ENCODE measurements around the gene THADA.

The THADA gene

GRCh38 chr2:43425659-43426058 lies 170.2 kb downstream of the THADA start:
- Histone ChIP-seq H3K4me1 (ENCODE audit: control insufficient read depth, insufficient read depth, low read length, unreplicated experiment) (peaks cover 33% of the 10 kb centered on the region), H2AFZ (ENCODE audit: low read length, unreplicated experiment) (no peak overlapping the region), H3K36me3 (ENCODE audit: insufficient read depth, low read length) (no peaks in the 10 kb centered on the region), H3K4me3 (ENCODE audit: low read depth, low read length) (no peak overlapping the region), H3K79me2 (ENCODE audit: control insufficient read depth, insufficient read depth, low read length, unreplicated experiment) (no peaks in the 10 kb centered on the region), H3K27ac (ENCODE audit: low read depth, low read length) (peak overlapping the region; percentile 96), H3K27me3 (ENCODE audit: insufficient read depth, low read length) (no peaks in the 10 kb centered on the region)

- Histone ChIP-seq H3K36me3 (ENCODE audit: insufficient read depth, low read length) (no peaks in the 10 kb centered on the region), H3K79me2 (ENCODE audit: control insufficient read depth, insufficient read depth, low read length, unreplicated experiment) (no peaks in the 10 kb centered on the region), H3K4me3 (ENCODE audit: low read depth, low read length) (no peak overlapping the region), H3K27ac (ENCODE audit: low read depth, low read length) (peak overlapping the region; percentile 96), H3K27me3 (ENCODE audit: insufficient read depth, low read length) (no peaks in the 10 kb centered on the region), H3K4me1 (ENCODE audit: control insufficient read depth, insufficient read depth, low read length, unreplicated experiment) (peaks cover 31% of the 10 kb centered on the region), H2AFZ (ENCODE audit: low read length, unreplicated experiment) (no peak overlapping the region)
Measured at GRCh38 chr2:43424262-43425207, 171.3 kb downstream of the THADA start.

DNA sequence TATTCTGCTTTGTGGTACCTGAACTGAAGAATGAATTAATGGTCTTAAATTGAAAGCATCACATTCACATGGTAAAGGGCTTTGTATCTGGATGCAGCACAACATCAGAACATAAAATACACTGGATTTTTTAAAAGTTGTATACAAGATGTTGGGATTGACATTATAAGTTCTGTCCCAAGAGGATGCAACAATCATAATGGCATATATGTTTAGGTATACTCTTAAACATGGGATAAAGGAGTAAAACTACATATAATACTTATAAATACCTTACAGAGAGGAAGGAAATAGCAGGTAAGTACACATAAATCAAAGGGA lies 171.9 kb downstream of the THADA start:
- H3K4me1 ChIP-seq (ENCODE audit: control insufficient read depth, insufficient read depth, low read length, unreplicated experiment): peaks cover 31% of the 10 kb centered on the region
- no peaks in the 10 kb centered on the region for H3K36me3 ChIP-seq (ENCODE audit: insufficient read depth, low read length)
- H2AFZ ChIP-seq (ENCODE audit: low read length, unreplicated experiment): no peak overlapping the region
- no peak overlapping the region for H3K4me3 ChIP-seq (ENCODE audit: low read depth, low read length)
- H3K27ac ChIP-seq (ENCODE audit: low read depth, low read length): no peak overlapping the region
- H3K27me3 ChIP-seq (ENCODE audit: insufficient read depth, low read length): no peaks in the 10 kb centered on the region
- no peaks in the 10 kb centered on the region for H3K79me2 ChIP-seq (ENCODE audit: control insufficient read depth, insufficient read depth, low read length, unreplicated experiment)

GRCh38 chr2:43421194-43421593 lies 174.6 kb downstream of the THADA start:
- H3K79me2 ChIP-seq (ENCODE audit: control insufficient read depth, insufficient read depth, low read length, unreplicated experiment): no peaks in the 10 kb centered on the region
- H3K27ac ChIP-seq (ENCODE audit: low read depth, low read length): no peak overlapping the region
- peaks cover 25% of the 10 kb centered on the region for H3K4me1 ChIP-seq (ENCODE audit: control insufficient read depth, insufficient read depth, low read length, unreplicated experiment)

GRCh38 chr2:43420389-43420801 lies 175.4 kb downstream of the THADA start:
- Histone ChIP-seq H2AFZ (ENCODE audit: low read length, unreplicated experiment) (no peak overlapping the region), H3K79me2 (ENCODE audit: control insufficient read depth, insufficient read depth, low read length, unreplicated experiment) (no peaks in the 10 kb centered on the region), H3K4me3 (ENCODE audit: low read depth, low read length) (no peak overlapping the region), H3K27me3 (ENCODE audit: insufficient read depth, low read length) (no peaks in the 10 kb centered on the region), H3K36me3 (ENCODE audit: insufficient read depth, low read length) (no peaks in the 10 kb centered on the region), H3K27ac (ENCODE audit: low read depth, low read length) (no peak overlapping the region), H3K4me1 (ENCODE audit: control insufficient read depth, insufficient read depth, low read length, unreplicated experiment) (peaks cover 20% of the 10 kb centered on the region)

More at GRCh38 chr2:43421194-43421593, 174.6 kb downstream of the THADA start:
- no peaks in the 10 kb centered on the region for H3K36me3 ChIP-seq (ENCODE audit: insufficient read depth, low read length)
- no peak overlapping the region for H2AFZ ChIP-seq (ENCODE audit: low read length, unreplicated experiment)
- no peak overlapping the region for H3K4me3 ChIP-seq (ENCODE audit: low read depth, low read length)
- H3K27me3 ChIP-seq (ENCODE audit: insufficient read depth, low read length): no peaks in the 10 kb centered on the region

DNA sequence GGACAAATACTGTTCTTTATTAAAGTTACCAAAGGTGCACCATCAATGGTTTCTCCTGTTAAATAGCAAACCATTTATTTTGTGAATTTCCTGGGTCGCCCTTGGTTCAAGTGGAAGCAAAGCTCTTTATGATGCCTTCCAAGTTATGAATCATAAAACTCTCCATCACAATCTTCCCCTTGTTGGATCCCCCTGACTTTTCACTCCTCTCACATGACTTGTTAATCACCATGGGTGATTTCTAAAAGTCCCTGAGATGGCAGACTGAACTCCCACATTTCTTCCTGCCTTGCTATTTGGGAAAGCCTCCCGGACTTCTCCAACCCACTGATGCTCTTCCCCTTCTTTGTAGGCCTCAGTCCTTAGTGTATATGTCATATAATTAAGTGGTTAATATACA lies 176.0 kb downstream of the THADA start:
- no peak overlapping the region for H3K27ac ChIP-seq (ENCODE audit: low read depth, low read length)
- H3K4me1 ChIP-seq (ENCODE audit: control insufficient read depth, insufficient read depth, low read length, unreplicated experiment): peaks cover 16% of the 10 kb centered on the region
- H3K4me3 ChIP-seq (ENCODE audit: low read depth, low read length): no peak overlapping the region
- H3K27me3 ChIP-seq (ENCODE audit: insufficient read depth, low read length): no peaks in the 10 kb centered on the region
- no peaks in the 10 kb centered on the region for H3K79me2 ChIP-seq (ENCODE audit: control insufficient read depth, insufficient read depth, low read length, unreplicated experiment)
- no peaks in the 10 kb centered on the region for H3K36me3 ChIP-seq (ENCODE audit: insufficient read depth, low read length)
- H2AFZ ChIP-seq (ENCODE audit: low read length, unreplicated experiment): no peak overlapping the region

- H3K27ac ChIP-seq (ENCODE audit: low read depth, low read length): no peak overlapping the region
- no peaks in the 10 kb centered on the region for H3K36me3 ChIP-seq (ENCODE audit: insufficient read depth, low read length)
- H2AFZ ChIP-seq (ENCODE audit: low read length, unreplicated experiment): no peak overlapping the region
- H3K4me3 ChIP-seq (ENCODE audit: low read depth, low read length): no peak overlapping the region
- H3K79me2 ChIP-seq (ENCODE audit: control insufficient read depth, insufficient read depth, low read length, unreplicated experiment): no peaks in the 10 kb centered on the region
- no peaks in the 10 kb centered on the region for H3K27me3 ChIP-seq (ENCODE audit: insufficient read depth, low read length)
- H3K4me1 ChIP-seq (ENCODE audit: control insufficient read depth, insufficient read depth, low read length, unreplicated experiment): peaks cover 10% of the 10 kb centered on the region
Measured at GRCh38 chr2:43419243-43419642, 176.6 kb downstream of the THADA start.

DNA sequence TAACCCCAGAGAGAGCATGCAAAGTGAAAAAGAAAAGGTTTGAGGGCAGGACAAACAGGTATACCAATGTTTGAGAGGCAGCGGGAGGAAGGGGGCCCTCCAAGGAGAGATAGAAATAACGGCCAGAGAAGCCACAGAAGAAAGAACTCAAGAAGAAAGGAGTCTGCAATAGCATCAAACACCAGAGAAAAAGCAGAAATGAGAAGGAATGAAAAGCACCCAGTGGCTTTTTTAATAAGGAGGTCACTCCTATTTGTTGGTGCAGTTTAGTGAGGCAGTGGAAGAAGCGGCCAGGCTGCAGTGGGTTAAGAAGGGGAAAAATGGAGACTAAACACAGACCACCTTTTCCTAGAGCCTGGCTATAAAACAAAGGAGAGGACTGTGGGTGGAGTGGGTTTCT lies 177.2 kb downstream of the THADA start:
- H3K27ac ChIP-seq (ENCODE audit: low read depth, low read length): no peak overlapping the region
- no peak overlapping the region for H3K4me3 ChIP-seq (ENCODE audit: low read depth, low read length)
- no peak overlapping the region for H2AFZ ChIP-seq (ENCODE audit: low read length, unreplicated experiment)
- no peaks in the 10 kb centered on the region for H3K36me3 ChIP-seq (ENCODE audit: insufficient read depth, low read length)
- no peaks in the 10 kb centered on the region for H3K27me3 ChIP-seq (ENCODE audit: insufficient read depth, low read length)
- peaks cover 8% of the 10 kb centered on the region for H3K4me1 ChIP-seq (ENCODE audit: control insufficient read depth, insufficient read depth, low read length, unreplicated experiment)
- no peaks in the 10 kb centered on the region for H3K79me2 ChIP-seq (ENCODE audit: control insufficient read depth, insufficient read depth, low read length, unreplicated experiment)

DNA sequence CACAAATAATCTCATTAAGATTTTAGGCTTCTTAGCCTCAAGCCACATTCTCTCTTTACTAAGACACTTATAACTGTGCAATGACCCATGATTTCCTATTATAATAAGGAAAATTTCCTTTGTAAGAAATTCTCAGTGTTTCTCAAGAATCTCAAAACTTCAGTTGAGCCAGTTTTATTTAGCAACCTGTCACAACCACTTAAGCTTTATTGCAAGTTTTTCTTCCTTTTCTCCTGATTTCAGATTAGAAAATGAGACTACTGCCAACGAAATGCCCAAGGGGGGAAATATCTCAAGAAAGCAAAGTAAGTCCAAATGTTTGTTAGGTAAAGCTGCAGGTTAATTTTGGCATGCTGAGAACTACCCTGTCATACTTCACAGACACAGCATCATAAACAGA lies 178.5 kb downstream of the THADA start:
- Histone ChIP-seq H3K27ac (ENCODE audit: low read depth, low read length) (no peak overlapping the region), H3K79me2 (ENCODE audit: control insufficient read depth, insufficient read depth, low read length, unreplicated experiment) (no peaks in the 10 kb centered on the region), H2AFZ (ENCODE audit: low read length, unreplicated experiment) (no peak overlapping the region), H3K4me1 (ENCODE audit: control insufficient read depth, insufficient read depth, low read length, unreplicated experiment) (peaks cover 14% of the 10 kb centered on the region), H3K27me3 (ENCODE audit: insufficient read depth, low read length) (no peaks in the 10 kb centered on the region), H3K4me3 (ENCODE audit: low read depth, low read length) (no peak overlapping the region), H3K36me3 (ENCODE audit: insufficient read depth, low read length) (no peaks in the 10 kb centered on the region)

GRCh38 chr2:43415592-43415991 lies 180.2 kb downstream of the THADA start:
- Histone ChIP-seq H3K4me3 (ENCODE audit: low read depth, low read length) (no peak overlapping the region), H3K27ac (ENCODE audit: low read depth, low read length) (no peak overlapping the region), H3K4me1 (ENCODE audit: control insufficient read depth, insufficient read depth, low read length, unreplicated experiment) (peaks cover 21% of the 10 kb centered on the region)

GRCh38 chr2:43414586-43415135 lies 181.2 kb downstream of the THADA start:
- Histone ChIP-seq H3K79me2 (ENCODE audit: control insufficient read depth, insufficient read depth, low read length, unreplicated experiment) (no peaks in the 10 kb centered on the region), H3K4me1 (ENCODE audit: control insufficient read depth, insufficient read depth, low read length, unreplicated experiment) (peaks cover 21% of the 10 kb centered on the region), H3K4me3 (ENCODE audit: low read depth, low read length) (no peak overlapping the region), H2AFZ (ENCODE audit: low read length, unreplicated experiment) (no peak overlapping the region), H3K27me3 (ENCODE audit: insufficient read depth, low read length) (no peaks in the 10 kb centered on the region), H3K27ac (ENCODE audit: low read depth, low read length) (no peak overlapping the region), H3K36me3 (ENCODE audit: insufficient read depth, low read length) (peaks cover 3% of the 10 kb centered on the region; the same call in 1 of the 2 replicates)

More at GRCh38 chr2:43415592-43415991, 180.2 kb downstream of the THADA start:
- Histone ChIP-seq H3K79me2 (ENCODE audit: control insufficient read depth, insufficient read depth, low read length, unreplicated experiment) (no peaks in the 10 kb centered on the region), H3K36me3 (ENCODE audit: insufficient read depth, low read length) (no peaks in the 10 kb centered on the region), H3K27me3 (ENCODE audit: insufficient read depth, low read length) (no peaks in the 10 kb centered on the region), H2AFZ (ENCODE audit: low read length, unreplicated experiment) (no peak overlapping the region)
